ENCODE measurements around the gene CCT4.
"Not testable (repeated sequence)": the region's sequence is repeated elsewhere in the genome, so short reads cannot be mapped to it uniquely, and the experiment has no call there.

Gene CCT4

GRCh38 chr2:61878761-61879160 is 9.7 kb downstream of the CCT4 start:
- Histone ChIP-seq H3K27me3 (ENCODE audit: control insufficient read depth, insufficient read depth, low read length) (no peaks in the 10 kb centered on the region), H3K9ac (ENCODE audit: low read length) (no peak overlapping the region), H3K9me3 (ENCODE audit: control insufficient read depth, insufficient read depth, low read depth, low read length) (no peaks in the 10 kb centered on the region), H3K27ac (ENCODE audit: low read depth, low read length) (no peak overlapping the region), H3K36me3 (ENCODE audit: control insufficient read depth, insufficient read depth, low read length) (peaks cover 97% of the 10 kb centered on the region), H3K4me1 (ENCODE audit: control insufficient read depth, insufficient read depth, low read length) (no peaks in the 10 kb centered on the region), H3K4me3 (ENCODE audit: low read depth, low read length) (no peak overlapping the region)

- Histone ChIP-seq H3K4me1 (ENCODE audit: control insufficient read depth, insufficient read depth, low read length) (no peaks in the 10 kb centered on the region), H3K36me3 (ENCODE audit: control insufficient read depth, insufficient read depth, low read length) (peaks cover 95% of the 10 kb centered on the region)
Observed at GRCh38 chr2:61877571-61878245, 10.7 kb downstream of the CCT4 start.

GRCh38 chr2:61876400-61876799 is 12.1 kb downstream of the CCT4 start:
- H3K9ac ChIP-seq (ENCODE audit: low read length) = no peak overlapping the region
- H3K27me3 ChIP-seq (ENCODE audit: control insufficient read depth, insufficient read depth, low read length) = no peaks in the 10 kb centered on the region
- no peak overlapping the region for H3K27ac ChIP-seq (ENCODE audit: low read depth, low read length)
- H3K36me3 ChIP-seq (ENCODE audit: control insufficient read depth, insufficient read depth, low read length) = peaks cover 95% of the 10 kb centered on the region
- H3K4me3 ChIP-seq (ENCODE audit: low read depth, low read length) = no peak overlapping the region
- H3K9me3 ChIP-seq (ENCODE audit: control insufficient read depth, insufficient read depth, low read depth, low read length) = no peaks in the 10 kb centered on the region
- no peaks in the 10 kb centered on the region for H3K4me1 ChIP-seq (ENCODE audit: control insufficient read depth, insufficient read depth, low read length)

More at GRCh38 chr2:61877571-61878245, 10.7 kb downstream of the CCT4 start:
- H3K4me3 ChIP-seq (ENCODE audit: low read depth, low read length) = no peak overlapping the region
- H3K9ac ChIP-seq (ENCODE audit: low read length) = no peak overlapping the region
- H3K27ac ChIP-seq (ENCODE audit: low read depth, low read length) = no peak overlapping the region
- no peaks in the 10 kb centered on the region for H3K27me3 ChIP-seq (ENCODE audit: control insufficient read depth, insufficient read depth, low read length)
- H3K9me3 ChIP-seq (ENCODE audit: control insufficient read depth, insufficient read depth, low read depth, low read length) = no peaks in the 10 kb centered on the region

GRCh38 chr2:61866482-61867089 is 21.9 kb downstream of the CCT4 start:
- not testable (repeated sequence) for H3K9me3 ChIP-seq (ENCODE audit: control insufficient read depth, insufficient read depth, low read depth, low read length); H3K27ac ChIP-seq (ENCODE audit: low read depth, low read length); H3K4me3 ChIP-seq (ENCODE audit: low read depth, low read length); H3K4me1 ChIP-seq (ENCODE audit: control insufficient read depth, insufficient read depth, low read length); H3K27me3 ChIP-seq (ENCODE audit: control insufficient read depth, insufficient read depth, low read length); H3K9ac ChIP-seq (ENCODE audit: low read length)
- H3K36me3 ChIP-seq (ENCODE audit: control insufficient read depth, insufficient read depth, low read length) = peaks cover 71% of the 10 kb centered on the region

- Histone ChIP-seq H3K4me3 (ENCODE audit: low read depth, low read length) (no peak overlapping the region), H3K4me1 (ENCODE audit: control insufficient read depth, insufficient read depth, low read length) (no peaks in the 10 kb centered on the region), H3K9me3 (ENCODE audit: control insufficient read depth, insufficient read depth, low read depth, low read length) (no peaks in the 10 kb centered on the region), H3K27me3 (ENCODE audit: control insufficient read depth, insufficient read depth, low read length) (no peaks in the 10 kb centered on the region), H3K36me3 (ENCODE audit: control insufficient read depth, insufficient read depth, low read length) (peaks cover 30% of the 10 kb centered on the region), H3K9ac (ENCODE audit: low read length) (no peak overlapping the region), H3K27ac (ENCODE audit: low read depth, low read length) (no peak overlapping the region)
Observed at GRCh38 chr2:61862085-61862484, 26.4 kb downstream of the CCT4 start.

GRCh38 chr2:61857224-61857623 is 31.2 kb downstream of the CCT4 start:
- Histone ChIP-seq H3K9me3 (ENCODE audit: control insufficient read depth, insufficient read depth, low read depth, low read length) (no peaks in the 10 kb centered on the region), H3K4me1 (ENCODE audit: control insufficient read depth, insufficient read depth, low read length) (no peaks in the 10 kb centered on the region), H3K4me3 (ENCODE audit: low read depth, low read length) (no peak overlapping the region), H3K27ac (ENCODE audit: low read depth, low read length) (no peak overlapping the region), H3K9ac (ENCODE audit: low read length) (no peak overlapping the region), H3K27me3 (ENCODE audit: control insufficient read depth, insufficient read depth, low read length) (no peaks in the 10 kb centered on the region), H3K36me3 (ENCODE audit: control insufficient read depth, insufficient read depth, low read length) (no peaks in the 10 kb centered on the region)

- peak overlapping the region; percentile 92 for H3K4me3 ChIP-seq (ENCODE audit: low read depth, low read length)
- no peaks in the 10 kb centered on the region for H3K9me3 ChIP-seq (ENCODE audit: control insufficient read depth, insufficient read depth, low read depth, low read length)
- no peaks in the 10 kb centered on the region for H3K36me3 ChIP-seq (ENCODE audit: control insufficient read depth, insufficient read depth, low read length)
- peak overlapping the region; percentile 83 for H3K9ac ChIP-seq (ENCODE audit: low read length)
- H3K27ac ChIP-seq (ENCODE audit: low read depth, low read length) = peak overlapping the region; percentile 8; the same call in 1 of the 2 replicates
- no peaks in the 10 kb centered on the region for H3K27me3 ChIP-seq (ENCODE audit: control insufficient read depth, insufficient read depth, low read length)
- H3K4me1 ChIP-seq (ENCODE audit: control insufficient read depth, insufficient read depth, low read length) = no peaks in the 10 kb centered on the region
Observed at GRCh38 chr2:61855318-61855613, 33.2 kb downstream of the CCT4 start.

GRCh38 chr2:61854564-61855317 is 33.7 kb downstream of the CCT4 start:
- H3K27ac ChIP-seq (ENCODE audit: low read depth, low read length) = peak overlapping the region; percentile 8; the same call in 1 of the 2 replicates
- H3K9ac ChIP-seq (ENCODE audit: low read length) = peak overlapping the region; percentile 83
- no peaks in the 10 kb centered on the region for H3K36me3 ChIP-seq (ENCODE audit: control insufficient read depth, insufficient read depth, low read length)
- no peaks in the 10 kb centered on the region for H3K9me3 ChIP-seq (ENCODE audit: control insufficient read depth, insufficient read depth, low read depth, low read length)
- no peaks in the 10 kb centered on the region for H3K4me1 ChIP-seq (ENCODE audit: control insufficient read depth, insufficient read depth, low read length)
- no peaks in the 10 kb centered on the region for H3K27me3 ChIP-seq (ENCODE audit: control insufficient read depth, insufficient read depth, low read length)
- H3K4me3 ChIP-seq (ENCODE audit: low read depth, low read length) = peak overlapping the region; percentile 92

GRCh38 chr2:61853847-61854563 is 34.5 kb downstream of the CCT4 start, which contains the start of gene FAM161A:
TSS of gene FAM161A (minus strand) at chr2:61854060. CDS start at chr2:61854041, 19 bp downstream.
- H3K36me3 ChIP-seq (ENCODE audit: control insufficient read depth, insufficient read depth, low read length) = no peaks in the 10 kb centered on the region
- peak within 1 kb of the TSS; percentile 45; the same call in 1 of the 2 replicates for H3K27ac ChIP-seq (ENCODE audit: low read depth, low read length)
- peak within 1 kb of the TSS; percentile 83 for H3K9ac ChIP-seq (ENCODE audit: low read length)
- H3K9me3 ChIP-seq (ENCODE audit: control insufficient read depth, insufficient read depth, low read depth, low read length) = no peaks in the 10 kb centered on the region
- no peaks in the 10 kb centered on the region for H3K27me3 ChIP-seq (ENCODE audit: control insufficient read depth, insufficient read depth, low read length)
- H3K4me3 ChIP-seq (ENCODE audit: low read depth, low read length) = peak within 1 kb of the TSS; percentile 92
- no peaks in the 10 kb centered on the region for H3K4me1 ChIP-seq (ENCODE audit: control insufficient read depth, insufficient read depth, low read length)

- H3K9ac ChIP-seq (ENCODE audit: low read length) = peak overlapping the region; percentile 70
- no peaks in the 10 kb centered on the region for H3K36me3 ChIP-seq (ENCODE audit: control insufficient read depth, insufficient read depth, low read length)
- H3K27ac ChIP-seq (ENCODE audit: low read depth, low read length) = peak overlapping the region; percentile 45; the same call in 1 of the 2 replicates
- H3K4me1 ChIP-seq (ENCODE audit: control insufficient read depth, insufficient read depth, low read length) = no peaks in the 10 kb centered on the region
- H3K27me3 ChIP-seq (ENCODE audit: control insufficient read depth, insufficient read depth, low read length) = no peaks in the 10 kb centered on the region
- H3K4me3 ChIP-seq (ENCODE audit: low read depth, low read length) = peak overlapping the region; percentile 92
- H3K9me3 ChIP-seq (ENCODE audit: control insufficient read depth, insufficient read depth, low read depth, low read length) = no peaks in the 10 kb centered on the region
Observed at GRCh38 chr2:61853086-61853846, 35.2 kb downstream of the CCT4 start.
